H1 (cell line): ENCODE results near the gene IQCF6. TPM values are rescaled to one million over a fixed set of nuclear protein-coding genes. Genes with fewer than 3 reads are reported as not detected.

Source experiments
- CTCF ChIA-PET: fragments of 300-600 bp; sonication (Branson Sonifier 250); formaldehyde crosslinking; loops from one replicate; lab custom pipeline; 2021; ENCODE audit not compliant: partially characterized antibody; lab: Charles Lee
- POLR2A ChIA-PET: fragments of 300-600 bp; sonication (Branson Sonifier 250); formaldehyde crosslinking; loops from one replicate; lab custom pipeline; 2021; ENCODE audit warnings: inconsistent platforms; ENCODE audit not compliant: partially characterized antibody; lab: Charles Lee
- DNase-seq, 2 experiments: peaks; one replicate each; pipeline versions ENCODE4 v3.0.0 to v3.0.0-alpha.2; 2010 to 2022; ENCODE audit warnings: low spot score in 2 of 2, low read depth in 1 of 2, mixed read lengths in 1 of 2
- FAIRE-seq: peaks from 2 replicates; lab custom pipeline; 2011; peaks lifted over from hg19 to GRCh38; lab: Jason Lieb, UNC
- H2AFZ ChIP-seq: 2 replicates; pipeline ENCODE4 v1.8.1; 2012; ENCODE audit warnings: low read length, inconsistent platforms
- H2AK5ac ChIP-seq: 2 replicates; pipeline ENCODE4 v1.6.1; 2013; ENCODE audit warnings: low read depth, low read length
- H2BK120ac ChIP-seq: replicated peaks from 2 replicates; pipeline ENCODE3; 2013; ENCODE audit warnings: low read depth, low read length, inconsistent platforms
- H2BK12ac ChIP-seq: 2 replicates; pipeline ENCODE4 v1.6.1; 2013; ENCODE audit warnings: low read depth, low read length
- H2BK15ac ChIP-seq: 2 replicates; pipeline ENCODE4 v1.6.1; 2013; ENCODE audit warnings: low read length
- H2BK20ac ChIP-seq: 2 replicates; pipeline ENCODE4 v1.6.1; 2013; ENCODE audit warnings: low read length
- H2BK5ac ChIP-seq: 2 replicates; pipeline ENCODE4 v1.6.1; 2013; ENCODE audit warnings: low read depth, low read length
- H3K14ac ChIP-seq: 2 replicates; pipeline ENCODE4 v1.6.1; 2013; ENCODE audit warnings: inconsistent platforms; ENCODE audit not compliant: insufficient read length
- H3K18ac ChIP-seq: 2 replicates; pipeline ENCODE4 v1.6.1; 2013; ENCODE audit warnings: low read length; ENCODE audit errors: extremely low read depth
- H3K23ac ChIP-seq: 2 replicates; pipeline ENCODE4 v1.6.1; 2013; ENCODE audit warnings: inconsistent platforms; ENCODE audit not compliant: insufficient read length
- H3K23me2 ChIP-seq: 2 replicates; pipeline ENCODE4 v1.6.1; 2013; ENCODE audit warnings: low read depth, low read length
- H3K27ac ChIP-seq: 2 replicates; pipeline ENCODE4 v1.6.1; 2011; ENCODE audit warnings: low read depth, low read length, inconsistent platforms
- H3K27me3 ChIP-seq, 4 experiments: replicated peaks in 1 of 4; 1 replicate in 1 of 4; 2 replicates in 3 of 4; pipeline versions ENCODE4 v1.6.1 to v1.8.1; 2011 to 2013; ENCODE audit warnings: low read length in 3 of 4, mild to moderate bottlenecking in 3 of 4, inconsistent platforms in 2 of 4, mixed read lengths in 2 of 4, moderate library complexity in 1 of 4; ENCODE audit not compliant: control insufficient read depth in 3 of 4, insufficient read depth in 3 of 4; ENCODE audit errors: extremely low read depth in 1 of 4
- H3K36me3 ChIP-seq, 4 experiments: 2 replicates each; pipeline versions ENCODE4 v1.6.1 to v1.8.1; 2011 to 2013; ENCODE audit warnings: mild to moderate bottlenecking in 4 of 4, low read length in 3 of 4, moderate library complexity in 2 of 4, control low read depth in 1 of 4, inconsistent platforms in 1 of 4; ENCODE audit not compliant: insufficient read depth in 4 of 4, control insufficient read depth in 2 of 4
- H3K4ac ChIP-seq: replicated peaks from 2 replicates; pipeline ENCODE3; 2013; ENCODE audit warnings: low read length, low read depth, mixed read lengths, inconsistent platforms; ENCODE audit not compliant: insufficient read length
- H3K4me1 ChIP-seq, 4 experiments: replicated peaks in 1 of 4; 1 replicate in 1 of 4; 2 replicates in 3 of 4; pipeline versions ENCODE4 v1.6.1 to v1.8.1; 2011 to 2013; ENCODE audit warnings: low read length in 3 of 4, inconsistent platforms in 2 of 4, mixed read lengths in 1 of 4; ENCODE audit not compliant: insufficient read depth in 4 of 4, control insufficient read depth in 3 of 4
- H3K4me2 ChIP-seq, 2 experiments: 2 replicates each; pipeline versions ENCODE4 v1.6.1 to v1.8.1; 2011 to 2013; ENCODE audit warnings: low read depth in 2 of 2, low read length in 2 of 2, control low read depth in 1 of 2, inconsistent platforms in 1 of 2, mild to moderate bottlenecking in 1 of 2; ENCODE audit not compliant: insufficient read depth in 1 of 2
- H3K4me3 ChIP-seq, 4 experiments: fragments of 200-600, 300-600 bp in 1 of 4; sonication (generic), shearing (Covaris generic), sonication (Bioruptor Twin) in 1 of 4; 2 replicates each; pipeline versions ENCODE4 v1.5.1 to v1.8.1; 2011 to 2016; ENCODE audit warnings: low read length in 4 of 4, low read depth in 3 of 4, control low read depth in 2 of 4, inconsistent platforms in 2 of 4, mild to moderate bottlenecking in 2 of 4, mixed read lengths in 1 of 4, moderate library complexity in 1 of 4; ENCODE audit not compliant: insufficient read depth in 2 of 4; ENCODE audit errors: extremely low read depth in 1 of 4
- H3K56ac ChIP-seq: replicated peaks from 2 replicates; pipeline ENCODE3; 2013; ENCODE audit warnings: low read depth, mild to moderate bottlenecking, mixed read lengths, low read length, inconsistent platforms; ENCODE audit not compliant: insufficient read length
- H3K79me1 ChIP-seq: 2 replicates; pipeline ENCODE4 v1.6.1; 2013; ENCODE audit warnings: low read depth, low read length, control low read depth
- H3K79me2 ChIP-seq, 2 experiments: 2 replicates each; pipeline versions ENCODE4 v1.6.1 to v1.8.1; 2012 to 2013; ENCODE audit warnings: low read length in 2 of 2, mild to moderate bottlenecking in 2 of 2, inconsistent platforms in 1 of 2; ENCODE audit not compliant: insufficient read depth in 2 of 2, control insufficient read depth in 1 of 2
- H3K9ac ChIP-seq, 4 experiments: replicated peaks in 1 of 4; 1 replicate in 1 of 4; 2 replicates in 3 of 4; pipeline versions ENCODE4 v1.6.1 to v1.8.1; 2011 to 2013; ENCODE audit warnings: low read depth in 3 of 4, low read length in 3 of 4, control low read depth in 2 of 4, mild to moderate bottlenecking in 2 of 4, moderate library complexity in 2 of 4, inconsistent platforms in 1 of 4; ENCODE audit errors: extremely low read depth in 1 of 4
- H3K9me3 ChIP-seq, 2 experiments: 2 replicates each; pipeline versions ENCODE4 v1.6.1 to v1.8.1; 2012 to 2013; ENCODE audit warnings: mild to moderate bottlenecking in 2 of 2, moderate library complexity in 2 of 2, control low read depth in 1 of 2, inconsistent platforms in 1 of 2, low read depth in 1 of 2, low read length in 1 of 2, mixed read lengths in 1 of 2; ENCODE audit not compliant: insufficient read depth in 2 of 2
- H4K20me1 ChIP-seq, 2 experiments: replicated peaks in 1 of 2; 2 replicates each; pipeline versions ENCODE3 to v1.8.1; 2011 to 2013; ENCODE audit warnings: inconsistent platforms in 2 of 2, low read length in 2 of 2, mild to moderate bottlenecking in 1 of 2; ENCODE audit not compliant: insufficient read depth in 2 of 2, control insufficient read depth in 1 of 2
- H4K5ac ChIP-seq: 2 replicates; pipeline ENCODE4 v1.6.1; 2013; ENCODE audit warnings: low read length, low read depth, mixed read lengths, inconsistent platforms; ENCODE audit not compliant: insufficient read length
- H4K8ac ChIP-seq: 2 replicates; pipeline ENCODE4 v1.8.0; 2013; ENCODE audit warnings: mild to moderate bottlenecking, moderate library complexity, low read length, inconsistent platforms; ENCODE audit not compliant: insufficient read depth; ENCODE audit errors: extremely low read depth
- H4K91ac ChIP-seq: replicated peaks from 2 replicates; pipeline ENCODE3; 2013; ENCODE audit warnings: low read length, mixed read lengths, inconsistent platforms; ENCODE audit not compliant: insufficient read length
- ATF2 ChIP-seq: IDR thresholded peaks from 2 replicates; pipeline ENCODE4 v1.6.1; 2012; ENCODE audit warnings: low read length, inconsistent platforms
- CHD1 ChIP-seq: IDR thresholded peaks from 2 replicates; pipeline ENCODE4 v1.6.1; 2012; ENCODE audit warnings: low read depth, low read length, improper control_type of control experiment
- EP300 ChIP-seq, 2 experiments: IDR thresholded peaks; 1 replicate in 1 of 2; 2 replicates in 1 of 2; pipeline ENCODE4 v1.6.1; 2011 to 2012; ENCODE audit warnings: low read depth in 2 of 2, low read length in 2 of 2, mild to moderate bottlenecking in 2 of 2, borderline replicate concordance in 1 of 2, inconsistent platforms in 1 of 2, moderate library complexity in 1 of 2
- EZH2 ChIP-seq: fragments of 200-600 bp; sonication (generic); IDR thresholded peaks from 2 replicates; pipeline ENCODE4 v1.7.1; 2012; ENCODE audit warnings: low read depth, mild to moderate bottlenecking, moderate library complexity, low read length, inconsistent platforms; ENCODE audit not compliant: severe bottlenecking
- GTF2F1 ChIP-seq: IDR thresholded peaks from 2 replicates; pipeline ENCODE4 v1.6.1; 2012; ENCODE audit warnings: low read depth, low read length, improper control_type of control experiment, borderline replicate concordance
- KDM4A ChIP-seq: IDR thresholded peaks from one replicate; pipeline ENCODE4 v1.7.1; 2012; ENCODE audit warnings: low read depth, mild to moderate bottlenecking, moderate library complexity, low read length, inconsistent platforms; ENCODE audit not compliant: severe bottlenecking
- KDM5A ChIP-seq: fragments of 200-600 bp; IDR thresholded peaks from 2 replicates; pipeline ENCODE4 v1.7.1; 2012; ENCODE audit warnings: mild to moderate bottlenecking, low read length, inconsistent platforms, mixed read lengths
- RNF2 ChIP-seq: fragments of 200-900, 300-1000 bp; sonication (generic); IDR thresholded peaks from 2 replicates; pipeline ENCODE4 v1.7.1; 2016; ENCODE audit warnings: borderline replicate concordance, low read depth, mild to moderate bottlenecking, antibody characterized with exemption, low read length; ENCODE audit not compliant: poor library complexity, severe bottlenecking; ENCODE audit errors: missing control alignments
- SIN3A ChIP-seq, 2 experiments: IDR thresholded peaks in 1 of 2; conservative IDR thresholded peaks in 1 of 2; 2 replicates each; pipeline ENCODE4 v1.6.1; 2011 to 2012; ENCODE audit warnings: low read length in 2 of 2, improper control_type of control experiment in 1 of 2, low read depth in 1 of 2, mild to moderate bottlenecking in 1 of 2
- SIRT6 ChIP-seq: IDR thresholded peaks from one replicate; pipeline ENCODE4 v1.7.1; 2012; ENCODE audit warnings: low read length, inconsistent platforms
- WGBS, 2 experiments: shearing (Covaris generic) in 1 of 2; methylation state at CpG; one replicate each; pipeline versions ENCODE4 v1.1.6 to v1.1.7; 2013 to 2015; ENCODE audit warnings: low lambda C conversion rate in 2 of 2, mixed read lengths in 2 of 2, inconsistent platforms in 1 of 2, low coverage in 1 of 2, missing lambda C conversion rate in 1 of 2; ENCODE audit not compliant: insufficient replicate concordance in 2 of 2, insufficient coverage in 1 of 2, insufficient read length in 1 of 2; ENCODE audit errors: extremely low coverage in 1 of 2, missing lambda C conversion rate in 1 of 2; 5-methylcytosine and 5-hydroxymethylcytosine counted together
- polyA plus RNA-seq, 7 experiments: library from polyadenylated mRNA; depleted of rRNA in 3 of 7; stranded (reverse) in 5 of 7; unstranded in 2 of 7; fragments of >200 nt in 5 of 7; fragments of 200-250 nt in 2 of 7; gene quantifications; 1 replicate in 5 of 7; 2 replicates in 1 of 7; 4 replicates in 1 of 7; pipeline versions ENCODE4 v1.2.1 to v1.2.3, GENCODE V29; 2011 to 2013; ENCODE audit warnings: missing spikeins in 2 of 7, mixed read lengths in 2 of 7
- total RNA-seq: library from RNA; stranded (reverse); fragmentation: NEBNext Ultra II Directional; extraction: Animal tissue kit (Norgen Biotek cat#: 25700); gene quantifications from 2 replicates; pipeline ENCODE4 v1.2.1, GENCODE V29; 2021

The IQCF6 gene
- total and polyA plus RNA-seq, 2 of the 8 experiments (the other 6 are each of a cell fraction or from before 2014, with no cell fraction given) = not detected

- no peak for DNase-seq
- no peaks in the 10 kb centered on the region for H3K79me2 ChIP-seq
- CTCF ChIA-PET = no interaction called here
- TF ChIP-seq EP300 (IDR thresholded peaks at IDR 0.05; ENCODE audit: borderline replicate concordance in 1 of 2, low read depth in 2 of 2, low read length in 2 of 2) (no peak), GTF2F1 (no peak), ATF2 (no peak), KDM5A (no peak), KDM4A (no peak), EZH2 (no peak), SIRT6 (no peak), CHD1 (no peak), RNF2 (no peak), SIN3A (conservative IDR thresholded peaks at IDR 0.05 in 1 of 2, IDR thresholded peaks at IDR 0.05 in 1 of 2; ENCODE audit: low read depth in 1 of 2, low read length in 2 of 2) (no peak)
These were observed 483 bp downstream of the IQCF6 start for GRCh38 chr3:51778554-51778953.

More at GRCh38 chr3:51778554-51778953, 483 bp downstream of the IQCF6 start:
- H2AFZ ChIP-seq = no peak overlapping the region
- H3K4me3 ChIP-seq = no peak overlapping the region
- H4K5ac ChIP-seq = no peak overlapping the region
- POLR2A ChIA-PET = no interaction called here
- H3K4ac ChIP-seq = no peak overlapping the region
- H3K56ac ChIP-seq = no peak overlapping the region
- peak overlapping the region; percentile 7; the same call in 1 of the 2 replicates for H4K8ac ChIP-seq
- no peak overlapping the region for H3K27ac ChIP-seq
- peaks cover 0 to 5% (median 2%) of the 10 kb centered on the region in 4 experiments; a peak in 4 of 7 replicates for H3K4me1 ChIP-seq
- no peaks in the 10 kb centered on the region for H4K20me1 ChIP-seq
- no peak overlapping the region for H3K14ac ChIP-seq
- no peaks in the 10 kb centered on the region for H3K23me2 ChIP-seq
- WGBS, 2 experiments = 92% methylated on average over 17 of the region's 17 CpGs; no CpG with 5 or more reads in 1 of the 2 experiments
- H4K91ac ChIP-seq = no peak overlapping the region
- no peaks in the 10 kb centered on the region for H3K36me3 ChIP-seq
- H2AK5ac ChIP-seq = no peak overlapping the region
- H3K27me3 ChIP-seq = no peaks in the 10 kb centered on the region
- H2BK20ac ChIP-seq = no peak overlapping the region
- H3K79me1 ChIP-seq = no peaks in the 10 kb centered on the region
- H3K9me3 ChIP-seq = peaks cover 0 to 2% of the 10 kb centered on the region in 2 experiments; a peak in 1 of 4 replicates
- no peak overlapping the region for H2BK15ac ChIP-seq
- no peak overlapping the region for H2BK5ac ChIP-seq
- no peak overlapping the region for H3K18ac ChIP-seq
- H3K23ac ChIP-seq = no peak overlapping the region
- no peak for FAIRE-seq
- H2BK12ac ChIP-seq = no peak overlapping the region
- no peak overlapping the region for H2BK120ac ChIP-seq
- no peak overlapping the region for H3K9ac ChIP-seq
- H3K4me2 ChIP-seq = no peak overlapping the region
